VCaP (cell line): Measurements from ENCODE around the gene MPPED1.

Experiments used
- H3K27ac ChIP-seq: fragments of 450-650 bp; 2 replicates; pipeline ENCODE4 v1.5.1; 2017
- TF ChIP-seq, protein P1 (sequence below): fragments of 450-650 bp; conservative IDR thresholded peaks from 2 replicates; pipeline ENCODE4 v1.5.1; 2017; ENCODE audit warnings: mild to moderate bottlenecking, moderate library complexity

The MPPED1 gene

DNA sequence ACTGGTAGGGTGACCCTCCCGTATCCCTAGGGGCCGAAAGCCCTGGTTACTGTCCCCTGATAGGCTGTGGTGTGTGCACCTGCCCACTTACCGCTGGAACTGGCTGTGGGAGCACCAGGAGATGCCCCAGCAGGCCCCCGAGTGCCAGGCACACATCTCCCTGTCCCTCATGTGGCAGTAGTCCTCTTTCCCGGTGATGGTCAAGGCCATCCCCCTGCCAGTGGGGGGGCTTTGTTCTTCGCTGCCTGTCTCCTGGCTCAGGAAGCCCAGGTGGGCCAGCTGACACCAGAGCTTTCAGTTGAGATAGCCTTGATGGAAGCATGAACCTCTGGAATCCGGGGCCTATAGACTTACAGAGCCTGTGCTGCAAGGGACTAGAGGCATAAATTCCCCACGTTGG is 100.5 kb downstream of the MPPED1 start:
- no peak overlapping the region for H3K27ac ChIP-seq

DNA sequence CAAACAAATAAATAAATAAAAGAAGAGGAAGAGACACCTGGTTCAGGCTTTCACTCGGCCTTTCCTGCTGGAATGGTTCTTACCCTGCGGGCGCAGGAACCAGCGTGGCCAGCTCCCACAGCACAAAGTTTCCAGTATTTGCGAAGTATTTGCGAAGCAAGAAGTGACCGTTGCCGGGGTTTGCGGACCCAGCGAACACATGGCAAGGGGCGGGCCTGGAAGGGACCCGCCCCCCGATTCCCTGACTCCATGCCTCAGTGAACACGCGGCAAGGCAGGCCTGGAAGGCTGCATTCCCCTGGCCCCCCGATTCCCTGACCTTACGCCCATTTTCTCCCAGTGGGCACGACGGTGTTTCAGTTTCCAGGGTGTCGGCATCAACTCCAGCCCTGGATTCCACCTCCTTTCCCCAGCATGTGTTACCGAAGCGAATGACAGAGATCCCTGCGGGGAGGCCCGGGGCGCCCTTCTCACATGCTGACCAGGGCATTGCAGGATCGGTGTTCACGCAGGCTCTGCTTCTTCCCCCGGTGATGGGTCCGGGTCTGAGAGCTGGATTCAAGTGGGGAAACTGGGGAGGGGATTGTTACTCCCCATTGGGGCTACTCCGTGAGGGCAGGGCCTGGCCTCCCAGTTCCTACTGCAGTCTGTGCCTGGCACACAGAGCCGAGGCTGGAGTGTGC is 102.8 kb downstream of the MPPED1 start:
- H3K27ac ChIP-seq, result no peak overlapping the region
- TF ChIP-seq, protein P1, sequence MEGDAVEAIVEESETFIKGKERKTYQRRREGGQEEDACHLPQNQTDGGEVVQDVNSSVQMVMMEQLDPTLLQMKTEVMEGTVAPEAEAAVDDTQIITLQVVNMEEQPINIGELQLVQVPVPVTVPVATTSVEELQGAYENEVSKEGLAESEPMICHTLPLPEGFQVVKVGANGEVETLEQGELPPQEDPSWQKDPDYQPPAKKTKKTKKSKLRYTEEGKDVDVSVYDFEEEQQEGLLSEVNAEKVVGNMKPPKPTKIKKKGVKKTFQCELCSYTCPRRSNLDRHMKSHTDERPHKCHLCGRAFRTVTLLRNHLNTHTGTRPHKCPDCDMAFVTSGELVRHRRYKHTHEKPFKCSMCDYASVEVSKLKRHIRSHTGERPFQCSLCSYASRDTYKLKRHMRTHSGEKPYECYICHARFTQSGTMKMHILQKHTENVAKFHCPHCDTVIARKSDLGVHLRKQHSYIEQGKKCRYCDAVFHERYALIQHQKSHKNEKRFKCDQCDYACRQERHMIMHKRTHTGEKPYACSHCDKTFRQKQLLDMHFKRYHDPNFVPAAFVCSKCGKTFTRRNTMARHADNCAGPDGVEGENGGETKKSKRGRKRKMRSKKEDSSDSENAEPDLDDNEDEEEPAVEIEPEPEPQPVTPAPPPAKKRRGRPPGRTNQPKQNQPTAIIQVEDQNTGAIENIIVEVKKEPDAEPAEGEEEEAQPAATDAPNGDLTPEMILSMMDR, result no peak

More for the DNA sequence above, 100.5 kb downstream of the MPPED1 start:
- TF ChIP-seq, protein P1, result no peak

DNA sequence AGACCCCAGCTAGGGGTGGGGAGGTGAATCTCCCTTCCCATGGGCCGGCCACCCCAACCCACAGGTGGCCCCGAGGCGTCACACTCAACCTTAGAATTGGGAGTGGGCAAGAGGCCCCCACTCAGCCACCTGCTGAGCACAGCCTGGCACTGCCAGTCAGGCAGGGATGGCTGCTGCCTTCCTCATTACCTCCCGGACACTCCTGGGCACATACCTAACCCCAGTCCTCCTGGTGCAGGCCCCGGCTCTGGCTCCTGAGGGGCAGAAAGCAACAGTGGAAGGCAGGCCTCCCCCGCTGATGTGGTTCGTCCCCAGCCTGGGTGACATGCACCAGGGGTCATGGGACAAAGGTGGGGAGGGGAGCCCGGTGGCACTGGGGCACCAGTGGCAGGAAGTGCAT is 103.6 kb downstream of the MPPED1 start:
- H3K27ac ChIP-seq, result no peak overlapping the region
- TF ChIP-seq, protein P1, result no peak

DNA sequence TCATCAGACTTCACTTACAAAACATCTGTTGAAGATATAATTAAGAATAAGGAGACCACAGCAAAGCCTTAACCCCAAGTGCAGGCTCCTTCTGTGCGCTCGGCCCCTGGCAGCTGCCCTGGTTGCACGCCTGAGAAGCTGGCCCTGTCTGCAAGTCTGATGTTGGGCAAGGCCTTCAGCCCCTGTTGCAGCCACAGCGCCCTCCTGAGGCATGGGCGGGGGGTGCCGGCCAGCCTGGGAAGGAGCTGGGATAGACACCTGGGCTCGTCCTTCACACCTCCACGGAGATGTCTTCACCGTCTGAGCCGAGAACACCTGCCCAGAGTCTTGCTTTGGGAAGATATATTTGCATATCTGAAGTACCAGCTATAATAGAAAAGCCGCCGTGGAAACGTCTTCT is 104.1 kb downstream of the MPPED1 start:
- TF ChIP-seq, protein P1, result no peak
- H3K27ac ChIP-seq, result no peak overlapping the region

DNA sequence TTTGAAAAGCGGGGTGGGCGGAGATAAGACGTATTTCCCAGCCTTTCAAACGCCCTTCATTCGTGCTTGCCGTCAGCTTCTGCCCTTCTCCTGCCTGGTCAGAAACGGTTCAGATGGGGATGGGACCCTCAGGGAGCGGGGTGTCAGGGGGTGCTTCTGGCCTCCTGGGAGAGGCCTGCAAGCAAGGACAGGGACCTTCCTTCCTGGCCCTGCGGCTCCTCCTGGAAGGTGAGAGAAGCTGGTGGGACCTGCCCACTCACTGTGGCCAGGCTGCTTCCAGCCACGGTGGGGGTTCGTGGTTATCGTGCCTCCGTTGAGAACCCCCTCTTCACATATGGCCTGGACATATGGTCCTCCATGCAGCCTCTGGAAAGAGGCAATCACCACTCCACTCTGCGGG is 104.6 kb downstream of the MPPED1 start:
- no peak overlapping the region for H3K27ac ChIP-seq
- TF ChIP-seq, protein P1, result no peak

DNA sequence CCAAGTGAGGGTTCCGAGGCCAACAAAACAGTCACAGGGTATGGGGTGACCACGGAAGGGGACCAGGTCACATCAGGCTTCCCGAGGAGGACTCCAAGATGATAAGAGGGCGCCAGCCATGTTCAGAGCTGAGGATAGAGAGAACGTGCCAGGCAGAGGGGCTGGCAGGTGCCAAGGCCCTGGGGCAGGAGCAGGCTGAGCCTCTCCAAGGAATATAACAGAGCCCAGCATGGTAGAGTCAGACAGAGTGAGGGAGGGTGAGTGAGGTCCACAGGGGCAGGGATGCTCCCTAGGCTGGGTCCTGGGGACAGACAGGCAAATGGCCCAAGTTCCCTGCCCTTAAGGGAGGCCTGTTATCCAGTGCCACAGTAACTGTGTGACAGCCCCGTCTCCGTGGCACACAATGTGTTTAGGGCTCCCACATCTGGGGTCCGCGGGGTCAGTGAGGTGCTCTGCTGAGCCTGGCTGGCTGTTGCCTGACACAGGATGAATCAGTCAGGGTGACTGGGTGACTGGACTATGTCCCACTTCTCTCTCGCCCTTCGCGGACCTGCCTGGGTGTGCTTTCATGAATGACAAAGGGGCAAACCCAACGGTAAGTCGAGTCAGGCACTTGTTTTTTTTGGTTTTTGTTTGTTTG is 105.3 kb downstream of the MPPED1 start:
- TF ChIP-seq, protein P1, result no peak
- H3K27ac ChIP-seq, result no peak overlapping the region

DNA sequence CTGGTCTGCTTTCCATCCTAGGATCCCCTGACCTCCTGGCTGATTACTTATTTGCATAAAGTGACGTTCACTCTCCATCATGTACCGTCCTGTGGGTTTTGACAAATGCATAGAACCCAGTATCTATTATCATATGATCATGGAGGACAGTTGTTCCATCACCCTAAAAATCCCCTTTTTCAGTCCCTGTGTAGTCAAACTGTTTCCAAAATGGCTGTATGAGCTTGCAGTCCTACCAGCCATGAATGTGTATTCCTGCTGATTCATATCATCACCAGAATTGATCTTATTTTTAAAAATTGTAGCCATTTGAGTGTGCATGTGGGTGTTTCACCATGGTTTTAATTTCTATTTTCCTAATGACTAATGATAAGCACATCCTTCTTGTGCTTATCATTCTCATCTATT is 108.8 kb downstream of the MPPED1 start:
- no peak overlapping the region for H3K27ac ChIP-seq
- TF ChIP-seq, protein P1, result no peak
